Neural cell (in vitro differentiated cells): ENCODE data around the gene TTN. TPM values are rescaled to one million over a fixed set of nuclear protein-coding genes. Genes with fewer than 3 reads are reported as not detected.

ENCODE experiments used
- H2AFZ ChIP-seq: fragments of 200-600, 300-800 bp; sonication (generic), shearing (Covaris generic); 2 replicates; pipeline ENCODE4 v1.6.0; 2014; ENCODE audit warnings: low read depth, mild to moderate bottlenecking, antibody characterized with exemption, low read length, moderate library complexity
- H3F3A ChIP-seq: fragments of 200-600 bp; shearing (Covaris generic); 2 replicates; pipeline ENCODE4 v1.6.1; 2016; ENCODE audit warnings: mild to moderate bottlenecking, moderate library complexity, mixed read lengths, antibody characterized with exemption, low read length; ENCODE audit not compliant: insufficient read depth, poor library complexity, severe bottlenecking
- H3K27ac ChIP-seq: fragments of 200-600, 300-800 bp; sonication (generic), shearing (Covaris generic); 2 replicates; pipeline ENCODE4 v1.5.1; 2014; ENCODE audit warnings: mild to moderate bottlenecking, low read length, moderate library complexity
- H3K27me3 ChIP-seq: fragments of 300-800, 200-600 bp; sonication (generic), shearing (Covaris generic); 2 replicates; pipeline ENCODE4 v1.6.0; 2014; ENCODE audit warnings: mild to moderate bottlenecking, low read depth, low read length, moderate library complexity; ENCODE audit not compliant: insufficient read depth
- H3K36me3 ChIP-seq: fragments of 300-800, 200-600 bp; sonication (generic), shearing (Covaris generic); 2 replicates; pipeline ENCODE4 v1.5.1; 2014; ENCODE audit warnings: mild to moderate bottlenecking, antibody characterized with exemption, low read length, moderate library complexity; ENCODE audit not compliant: insufficient read depth
- H3K4me2 ChIP-seq: fragments of 300-800, 200-600 bp; sonication (generic), shearing (Covaris generic); 2 replicates; pipeline ENCODE4 v1.6.0; 2014; ENCODE audit warnings: mild to moderate bottlenecking, low read length
- H3K4me3 ChIP-seq: fragments of 300-800, 200-600 bp; sonication (generic), shearing (Covaris generic); 2 replicates; pipeline ENCODE4 v1.5.1; 2014; ENCODE audit warnings: mild to moderate bottlenecking, low read length, moderate library complexity
- H3K79me2 ChIP-seq: fragments of 200-600 bp; shearing (Covaris generic); replicated peaks from 2 replicates; pipeline ENCODE4 v1.6.0; 2014; ENCODE audit warnings: mild to moderate bottlenecking, low read length, moderate library complexity; ENCODE audit not compliant: insufficient read depth
- H3K9ac ChIP-seq: fragments of 300-800, 200-600 bp; sonication (generic), shearing (Covaris generic); 2 replicates; pipeline ENCODE4 v1.6.1; 2016; ENCODE audit warnings: mild to moderate bottlenecking, low read length, mixed read lengths
- H3K9me2 ChIP-seq: fragments of 200-600 bp; shearing (Covaris generic); 2 replicates; pipeline ENCODE4 v1.6.1; 2016; ENCODE audit warnings: mild to moderate bottlenecking, low read length, mixed read lengths; ENCODE audit not compliant: insufficient read depth
- H3K9me3 ChIP-seq: fragments of 200-600, 300-800 bp; sonication (generic), shearing (Covaris generic); 2 replicates; pipeline ENCODE4 v1.6.1; 2016; ENCODE audit warnings: mild to moderate bottlenecking, mixed run types, low read length, moderate library complexity, mixed read lengths
- H4K20me1 ChIP-seq: fragments of 200-600 bp; shearing (Covaris generic); 2 replicates; pipeline ENCODE4 v1.6.1; 2016; ENCODE audit warnings: mild to moderate bottlenecking, mixed run types; ENCODE audit not compliant: insufficient read depth
- EP300 ChIP-seq: fragments of 450-650 bp; conservative IDR thresholded peaks from 2 replicates; pipeline ENCODE4 v1.6.1; 2014; ENCODE audit warnings: antibody characterized with exemption, mild to moderate bottlenecking, moderate library complexity; ENCODE audit not compliant: poor library complexity, severe bottlenecking
- EZH2 ChIP-seq: fragments of 200-600, 300-800 bp; shearing (Covaris generic), sonication (generic); IDR thresholded peaks from 2 replicates; pipeline ENCODE4 v1.6.1; 2014; ENCODE audit warnings: antibody characterized with exemption, low read length, borderline replicate concordance, mild to moderate bottlenecking; ENCODE audit not compliant: insufficient read depth, poor library complexity, severe bottlenecking
- MXI1 ChIP-seq: fragments of 450-650 bp; conservative IDR thresholded peaks from 2 replicates; pipeline ENCODE4 v1.6.1; 2014; ENCODE audit warnings: antibody characterized with exemption, mild to moderate bottlenecking; ENCODE audit not compliant: poor library complexity, severe bottlenecking
- POLR2AphosphoS5 ChIP-seq: IDR thresholded peaks from 2 replicates; pipeline ENCODE4 v1.6.1; 2012
- RAD21 ChIP-seq: fragments of 450-650 bp; conservative IDR thresholded peaks from 2 replicates; pipeline ENCODE4 v1.6.1; 2014; ENCODE audit warnings: antibody characterized with exemption, mild to moderate bottlenecking, moderate library complexity
- SMC3 ChIP-seq: fragments of 450-650 bp; conservative IDR thresholded peaks from 2 replicates; pipeline ENCODE4 v1.6.1; 2014; ENCODE audit warnings: antibody characterized with exemption, mild to moderate bottlenecking, moderate library complexity; ENCODE audit not compliant: poor library complexity
- TAF1 ChIP-seq: IDR thresholded peaks from 2 replicates; pipeline ENCODE4 v1.6.1; 2012; ENCODE audit warnings: low read depth
- polyA plus RNA-seq: library from polyadenylated mRNA; depleted of rRNA; stranded (reverse); fragments of >200 nt; gene quantifications from 2 replicates; pipeline ENCODE4 v1.2.3, GENCODE V29; 2014
- TF ChIP-seq, protein P1 (sequence below): fragments of 450-650 bp; IDR thresholded peaks from 2 replicates; pipeline ENCODE4 v1.5.1; 2014; ENCODE audit warnings: antibody characterized with exemption, mild to moderate bottlenecking, moderate library complexity; ENCODE audit not compliant: poor library complexity, severe bottlenecking
- TF ChIP-seq, protein P2 (sequence below): IDR thresholded peaks from 2 replicates; pipeline ENCODE4 v1.6.1; 2012; ENCODE audit warnings: borderline replicate concordance

Gene TTN
- polyA plus RNA-seq, 1 donor from 2014 or later = 0.10 TPM

DNA sequence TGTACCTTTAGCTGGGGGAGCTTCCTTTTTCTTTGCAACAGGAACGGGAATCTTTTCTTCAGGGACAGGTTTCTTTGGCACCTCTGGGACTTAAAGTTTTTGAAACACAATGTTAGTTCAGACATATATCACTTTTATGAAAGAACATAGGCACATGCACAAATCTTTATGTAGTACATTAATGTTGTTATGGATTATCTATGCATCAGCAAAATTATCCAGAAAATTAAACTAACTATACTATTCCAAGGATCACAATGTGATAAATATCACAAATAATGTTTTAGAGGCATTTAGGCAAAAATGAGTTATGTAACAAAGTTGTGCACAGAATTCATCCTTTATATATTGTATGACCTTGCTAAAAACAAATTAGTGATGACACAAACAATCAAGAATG, 117.4 kb downstream of the TTN start:
- no peak overlapping the region for H2AFZ ChIP-seq
- H3K79me2 ChIP-seq = no peaks in the 10 kb centered on the region
- H4K20me1 ChIP-seq = no peaks in the 10 kb centered on the region
- H3K4me3 ChIP-seq = no peak overlapping the region
- H3K27ac ChIP-seq = no peak overlapping the region
- no peaks in the 10 kb centered on the region for H3K36me3 ChIP-seq
- no peaks in the 10 kb centered on the region for H3K9me3 ChIP-seq
- no peaks in the 10 kb centered on the region for H3K9me2 ChIP-seq
- H3K27me3 ChIP-seq = no peaks in the 10 kb centered on the region
- H3K4me2 ChIP-seq = no peak overlapping the region
- H3K9ac ChIP-seq = no peak overlapping the region
- no peaks in the 10 kb centered on the region for H3F3A ChIP-seq
- TF ChIP-seq EZH2 = no peak
- TF ChIP-seq, protein P1, sequence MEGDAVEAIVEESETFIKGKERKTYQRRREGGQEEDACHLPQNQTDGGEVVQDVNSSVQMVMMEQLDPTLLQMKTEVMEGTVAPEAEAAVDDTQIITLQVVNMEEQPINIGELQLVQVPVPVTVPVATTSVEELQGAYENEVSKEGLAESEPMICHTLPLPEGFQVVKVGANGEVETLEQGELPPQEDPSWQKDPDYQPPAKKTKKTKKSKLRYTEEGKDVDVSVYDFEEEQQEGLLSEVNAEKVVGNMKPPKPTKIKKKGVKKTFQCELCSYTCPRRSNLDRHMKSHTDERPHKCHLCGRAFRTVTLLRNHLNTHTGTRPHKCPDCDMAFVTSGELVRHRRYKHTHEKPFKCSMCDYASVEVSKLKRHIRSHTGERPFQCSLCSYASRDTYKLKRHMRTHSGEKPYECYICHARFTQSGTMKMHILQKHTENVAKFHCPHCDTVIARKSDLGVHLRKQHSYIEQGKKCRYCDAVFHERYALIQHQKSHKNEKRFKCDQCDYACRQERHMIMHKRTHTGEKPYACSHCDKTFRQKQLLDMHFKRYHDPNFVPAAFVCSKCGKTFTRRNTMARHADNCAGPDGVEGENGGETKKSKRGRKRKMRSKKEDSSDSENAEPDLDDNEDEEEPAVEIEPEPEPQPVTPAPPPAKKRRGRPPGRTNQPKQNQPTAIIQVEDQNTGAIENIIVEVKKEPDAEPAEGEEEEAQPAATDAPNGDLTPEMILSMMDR = no peak
- no peak for TF ChIP-seq EP300
- TF ChIP-seq TAF1 = no peak
- TF ChIP-seq RAD21 = no peak
- TF ChIP-seq POLR2AphosphoS5 = no peak
- no peak for TF ChIP-seq SMC3

DNA sequence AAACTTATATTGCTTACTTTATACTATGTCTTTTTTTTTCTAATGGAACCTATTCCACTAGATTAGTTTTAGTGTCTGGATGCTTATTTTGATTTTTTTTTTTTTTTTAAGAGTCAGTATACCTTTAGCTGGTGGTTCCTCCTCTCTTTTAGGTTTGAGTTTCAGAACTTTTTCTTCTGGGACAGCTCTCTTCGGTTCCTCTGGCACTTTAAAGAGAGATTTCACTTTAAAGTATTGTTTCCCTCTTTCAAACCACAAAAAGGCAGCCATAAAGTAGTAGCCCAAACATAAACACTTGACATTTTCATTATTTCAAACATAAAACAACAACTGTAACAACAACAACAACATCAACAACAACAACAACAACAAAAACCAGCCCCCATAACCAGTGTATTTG, 123.3 kb downstream of the TTN start:
- no peak overlapping the region for H2AFZ ChIP-seq
- H3K4me3 ChIP-seq = no peak overlapping the region
- H4K20me1 ChIP-seq = no peaks in the 10 kb centered on the region
- H3K4me2 ChIP-seq = no peak overlapping the region
- H3K9ac ChIP-seq = no peak overlapping the region
- TF ChIP-seq POLR2AphosphoS5 (no peak), EP300 (no peak), MXI1 (no peak), SMC3 (no peak)
- no peaks in the 10 kb centered on the region for H3K9me3 ChIP-seq
- H3K9me2 ChIP-seq = no peaks in the 10 kb centered on the region
- H3F3A ChIP-seq = no peaks in the 10 kb centered on the region
- no peaks in the 10 kb centered on the region for H3K36me3 ChIP-seq
- H3K79me2 ChIP-seq = no peaks in the 10 kb centered on the region
- H3K27ac ChIP-seq = no peak overlapping the region
- H3K27me3 ChIP-seq = no peaks in the 10 kb centered on the region

DNA sequence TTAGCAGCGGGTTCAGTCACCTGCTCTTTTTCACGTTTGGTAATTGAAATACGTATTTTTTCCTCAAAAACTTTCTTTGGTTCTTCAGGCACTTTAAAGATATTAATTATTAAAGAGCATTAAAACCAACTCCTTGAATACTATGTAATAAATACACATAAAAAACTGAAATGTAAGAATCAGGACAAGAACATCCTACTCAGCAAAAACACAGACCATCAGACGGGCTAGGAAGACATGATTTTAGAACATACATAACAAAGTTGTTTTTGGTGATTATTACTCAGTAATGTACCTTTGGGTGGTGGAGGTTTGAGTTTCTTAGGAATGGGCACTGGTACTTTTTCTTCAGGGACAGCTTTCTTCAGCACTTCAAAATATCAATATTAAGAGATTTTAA, 126.1 kb downstream of the TTN start:
- Histone ChIP-seq H3K9me3 (no peaks in the 10 kb centered on the region), H3K27me3 (no peaks in the 10 kb centered on the region), H4K20me1 (no peaks in the 10 kb centered on the region), H3K9ac (no peak overlapping the region), H2AFZ (no peak overlapping the region), H3F3A (no peaks in the 10 kb centered on the region), H3K27ac (no peak overlapping the region), H3K9me2 (no peaks in the 10 kb centered on the region), H3K4me2 (no peak overlapping the region), H3K79me2 (no peaks in the 10 kb centered on the region), H3K4me3 (no peak overlapping the region), H3K36me3 (no peaks in the 10 kb centered on the region)
- TF ChIP-seq RAD21 (no peak), SMC3 (no peak), TAF1 (no peak), MXI1 (no peak), EP300 (no peak), POLR2AphosphoS5 (no peak), EZH2 (no peak)
- TF ChIP-seq, protein P1 = no peak
- TF ChIP-seq, protein P2, sequence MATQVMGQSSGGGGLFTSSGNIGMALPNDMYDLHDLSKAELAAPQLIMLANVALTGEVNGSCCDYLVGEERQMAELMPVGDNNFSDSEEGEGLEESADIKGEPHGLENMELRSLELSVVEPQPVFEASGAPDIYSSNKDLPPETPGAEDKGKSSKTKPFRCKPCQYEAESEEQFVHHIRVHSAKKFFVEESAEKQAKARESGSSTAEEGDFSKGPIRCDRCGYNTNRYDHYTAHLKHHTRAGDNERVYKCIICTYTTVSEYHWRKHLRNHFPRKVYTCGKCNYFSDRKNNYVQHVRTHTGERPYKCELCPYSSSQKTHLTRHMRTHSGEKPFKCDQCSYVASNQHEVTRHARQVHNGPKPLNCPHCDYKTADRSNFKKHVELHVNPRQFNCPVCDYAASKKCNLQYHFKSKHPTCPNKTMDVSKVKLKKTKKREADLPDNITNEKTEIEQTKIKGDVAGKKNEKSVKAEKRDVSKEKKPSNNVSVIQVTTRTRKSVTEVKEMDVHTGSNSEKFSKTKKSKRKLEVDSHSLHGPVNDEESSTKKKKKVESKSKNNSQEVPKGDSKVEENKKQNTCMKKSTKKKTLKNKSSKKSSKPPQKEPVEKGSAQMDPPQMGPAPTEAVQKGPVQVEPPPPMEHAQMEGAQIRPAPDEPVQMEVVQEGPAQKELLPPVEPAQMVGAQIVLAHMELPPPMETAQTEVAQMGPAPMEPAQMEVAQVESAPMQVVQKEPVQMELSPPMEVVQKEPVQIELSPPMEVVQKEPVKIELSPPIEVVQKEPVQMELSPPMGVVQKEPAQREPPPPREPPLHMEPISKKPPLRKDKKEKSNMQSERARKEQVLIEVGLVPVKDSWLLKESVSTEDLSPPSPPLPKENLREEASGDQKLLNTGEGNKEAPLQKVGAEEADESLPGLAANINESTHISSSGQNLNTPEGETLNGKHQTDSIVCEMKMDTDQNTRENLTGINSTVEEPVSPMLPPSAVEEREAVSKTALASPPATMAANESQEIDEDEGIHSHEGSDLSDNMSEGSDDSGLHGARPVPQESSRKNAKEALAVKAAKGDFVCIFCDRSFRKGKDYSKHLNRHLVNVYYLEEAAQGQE = no peak
